T-helper 22 cell (primary cell): ENCODE results near the gene AKAP6.

Experiments used
- DNase-seq: peaks from one replicate; pipeline ENCODE4 v3.0.0-alpha.2; 2020; ENCODE audit warnings: low read depth

AKAP6 gene, protein sequence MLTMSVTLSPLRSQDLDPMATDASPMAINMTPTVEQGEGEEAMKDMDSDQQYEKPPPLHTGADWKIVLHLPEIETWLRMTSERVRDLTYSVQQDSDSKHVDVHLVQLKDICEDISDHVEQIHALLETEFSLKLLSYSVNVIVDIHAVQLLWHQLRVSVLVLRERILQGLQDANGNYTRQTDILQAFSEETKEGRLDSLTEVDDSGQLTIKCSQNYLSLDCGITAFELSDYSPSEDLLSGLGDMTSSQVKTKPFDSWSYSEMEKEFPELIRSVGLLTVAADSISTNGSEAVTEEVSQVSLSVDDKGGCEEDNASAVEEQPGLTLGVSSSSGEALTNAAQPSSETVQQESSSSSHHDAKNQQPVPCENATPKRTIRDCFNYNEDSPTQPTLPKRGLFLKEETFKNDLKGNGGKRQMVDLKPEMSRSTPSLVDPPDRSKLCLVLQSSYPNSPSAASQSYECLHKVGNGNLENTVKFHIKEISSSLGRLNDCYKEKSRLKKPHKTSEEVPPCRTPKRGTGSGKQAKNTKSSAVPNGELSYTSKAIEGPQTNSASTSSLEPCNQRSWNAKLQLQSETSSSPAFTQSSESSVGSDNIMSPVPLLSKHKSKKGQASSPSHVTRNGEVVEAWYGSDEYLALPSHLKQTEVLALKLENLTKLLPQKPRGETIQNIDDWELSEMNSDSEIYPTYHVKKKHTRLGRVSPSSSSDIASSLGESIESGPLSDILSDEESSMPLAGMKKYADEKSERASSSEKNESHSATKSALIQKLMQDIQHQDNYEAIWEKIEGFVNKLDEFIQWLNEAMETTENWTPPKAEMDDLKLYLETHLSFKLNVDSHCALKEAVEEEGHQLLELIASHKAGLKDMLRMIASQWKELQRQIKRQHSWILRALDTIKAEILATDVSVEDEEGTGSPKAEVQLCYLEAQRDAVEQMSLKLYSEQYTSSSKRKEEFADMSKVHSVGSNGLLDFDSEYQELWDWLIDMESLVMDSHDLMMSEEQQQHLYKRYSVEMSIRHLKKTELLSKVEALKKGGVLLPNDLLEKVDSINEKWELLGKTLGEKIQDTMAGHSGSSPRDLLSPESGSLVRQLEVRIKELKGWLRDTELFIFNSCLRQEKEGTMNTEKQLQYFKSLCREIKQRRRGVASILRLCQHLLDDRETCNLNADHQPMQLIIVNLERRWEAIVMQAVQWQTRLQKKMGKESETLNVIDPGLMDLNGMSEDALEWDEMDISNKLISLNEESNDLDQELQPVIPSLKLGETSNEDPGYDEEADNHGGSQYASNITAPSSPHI (N-terminal part only)

DNA sequence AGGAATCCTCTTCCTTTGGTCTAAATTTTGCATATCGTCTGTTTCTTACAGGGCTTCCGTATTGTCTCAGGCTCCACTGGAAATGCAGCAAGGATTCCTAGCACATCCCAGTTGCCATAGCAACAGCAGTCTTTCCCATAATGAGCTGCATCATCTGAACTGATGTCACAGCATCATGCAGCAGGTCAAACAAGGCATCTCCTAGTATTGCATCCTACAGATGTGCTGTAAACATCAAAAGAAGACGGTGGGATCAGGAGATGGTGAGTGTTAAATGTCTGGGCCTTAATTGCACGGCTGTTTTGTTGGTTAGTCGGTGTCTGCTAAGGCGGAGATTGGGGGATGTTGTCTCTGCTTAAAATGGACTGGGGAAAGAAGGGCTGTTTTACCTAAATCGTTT is at the start of gene AKAP6:
TSS of gene AKAP6 (plus strand) at position 153 of the 400 bp plus-strand sequence. CDS start 104,196 bp downstream, outside the sequence.
- no peak for DNase-seq

DNA sequence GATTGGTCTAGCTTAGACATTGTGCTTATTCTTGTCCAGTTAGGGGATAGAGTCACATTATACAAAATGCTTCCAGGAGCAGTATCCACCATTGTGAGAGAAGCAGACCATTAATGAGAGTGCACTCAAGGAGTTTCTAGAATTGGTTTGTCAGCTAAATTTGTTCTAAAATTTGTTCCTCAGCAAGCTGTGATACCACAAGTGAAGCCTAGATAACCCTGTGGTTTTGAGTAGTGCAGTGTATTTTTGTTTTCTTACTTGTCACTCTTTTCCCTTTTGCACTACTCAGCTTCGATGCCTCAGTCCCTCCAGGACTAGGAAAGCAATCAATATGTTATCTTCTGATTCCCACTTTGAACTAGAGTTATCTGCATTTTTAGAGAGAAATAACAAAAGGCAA is 42.5 kb upstream of the AKAP6 start:
- no peak for DNase-seq

DNA sequence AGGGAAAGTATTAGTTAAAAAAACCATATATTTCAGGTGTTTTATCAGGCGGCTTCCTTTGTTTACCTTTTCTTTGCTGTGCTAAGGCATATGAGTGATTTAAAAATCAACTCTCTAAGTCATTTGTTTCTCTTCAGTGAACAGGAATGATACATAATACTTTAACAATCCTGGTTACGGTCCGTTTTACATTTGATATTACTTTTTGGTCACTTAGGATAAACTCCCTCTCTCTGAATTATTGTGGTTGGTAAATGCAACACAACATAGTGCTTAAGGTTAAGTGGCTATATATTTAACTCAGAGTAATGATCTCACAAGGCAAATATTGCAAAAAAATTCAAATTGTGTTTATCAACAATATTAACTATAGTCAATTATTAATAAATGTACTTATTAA is 32.7 kb upstream of the AKAP6 start:
- no peak for DNase-seq

DNA sequence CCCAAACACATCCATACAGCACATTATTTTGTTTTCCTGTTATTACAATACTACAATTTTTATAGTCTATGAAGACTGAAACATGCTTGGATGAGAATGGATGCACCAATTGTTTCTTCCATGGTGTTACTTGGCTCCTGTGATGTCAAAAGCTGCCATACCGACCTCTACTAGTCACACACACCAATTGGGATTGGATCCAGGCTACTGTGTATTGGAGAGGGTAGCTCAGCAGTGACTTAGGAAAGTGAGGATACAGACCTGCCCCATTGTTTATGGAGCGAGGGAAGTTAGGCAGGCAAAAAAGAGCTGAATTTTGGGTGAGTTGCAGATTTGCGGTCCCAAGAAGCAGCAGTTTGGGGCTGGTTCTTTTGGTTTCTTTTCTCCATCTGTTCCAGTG is 30.8 kb upstream of the AKAP6 start:
- DNase-seq = no peak

DNA sequence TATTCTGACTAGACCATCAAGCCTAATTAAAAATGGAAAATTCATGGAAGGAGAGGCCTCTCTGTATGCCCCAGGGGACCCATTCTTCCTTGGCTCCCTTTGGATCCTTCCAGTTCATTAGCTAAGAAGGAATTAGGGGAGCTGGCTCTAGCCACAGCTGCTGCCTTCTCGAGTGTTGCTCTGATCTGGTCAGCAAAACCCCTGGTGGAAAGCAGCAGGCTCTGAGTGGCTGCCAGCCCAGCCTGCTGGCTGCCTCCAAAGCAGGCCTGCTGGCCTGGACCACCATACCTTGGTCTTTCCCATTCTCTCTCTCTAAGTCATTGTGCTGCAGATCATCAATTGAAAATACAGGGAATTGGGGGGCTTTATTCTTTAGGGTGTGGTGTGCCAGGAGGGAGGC is 29.0 kb upstream of the AKAP6 start:
- DNase-seq = no peak

DNA sequence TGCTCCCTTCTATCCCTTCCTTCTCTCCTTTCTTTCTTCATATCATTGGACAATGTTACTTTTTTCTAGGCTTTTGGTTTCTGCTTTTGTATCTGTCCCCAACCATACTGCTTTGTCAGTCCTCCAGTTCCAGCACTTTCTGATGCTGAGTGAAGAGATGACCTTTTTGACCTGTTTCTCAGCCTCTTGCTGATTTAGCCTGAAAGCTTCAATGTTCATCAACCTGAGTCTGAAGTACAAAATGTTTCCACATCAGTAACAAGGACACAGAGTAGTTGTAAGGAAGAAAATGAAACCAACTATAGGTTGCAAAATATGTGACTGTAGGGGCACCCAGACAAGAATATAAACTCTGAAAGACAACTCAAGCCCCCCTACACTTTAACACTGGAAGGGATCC is 25.2 kb upstream of the AKAP6 start:
- no peak for DNase-seq

DNA sequence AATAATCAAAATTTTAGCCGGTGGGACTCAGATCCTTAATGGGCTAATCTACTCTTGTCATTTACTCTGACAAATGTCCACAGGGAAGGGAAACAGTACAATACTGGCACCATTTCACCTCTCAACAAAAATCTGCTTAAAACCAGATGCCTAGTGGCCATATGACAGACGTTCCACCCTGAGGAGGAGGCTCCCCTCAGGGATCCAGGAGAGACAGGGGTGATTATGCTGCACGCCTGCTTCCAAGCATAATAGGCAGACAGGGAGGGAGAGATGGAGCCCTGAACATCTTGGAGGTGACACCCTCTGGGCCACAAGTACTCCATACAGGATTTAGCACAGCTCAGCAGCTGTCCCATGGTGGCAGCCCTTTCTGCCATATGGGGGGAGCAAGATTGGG is 24.8 kb upstream of the AKAP6 start:
- no peak for DNase-seq

DNA sequence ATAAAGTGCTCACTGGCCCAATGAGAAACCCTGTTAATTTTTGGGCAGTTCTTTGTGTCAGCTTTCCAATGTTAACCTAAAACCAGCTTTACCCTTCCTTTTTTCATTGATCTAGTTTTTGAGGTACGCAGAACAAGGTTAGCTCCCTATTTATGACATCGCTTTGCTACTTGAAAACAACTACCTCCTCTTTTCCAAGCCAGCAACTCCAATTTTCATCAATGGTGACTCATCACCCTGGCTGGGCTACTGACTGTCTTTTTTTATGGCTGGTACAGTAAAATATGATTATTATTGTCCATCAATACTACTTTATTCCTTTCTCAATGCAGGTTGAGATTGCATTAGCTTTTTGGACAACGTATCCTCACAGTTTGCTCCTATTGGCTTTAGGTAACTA is 22.5 kb upstream of the AKAP6 start:
- DNase-seq = no peak

DNA sequence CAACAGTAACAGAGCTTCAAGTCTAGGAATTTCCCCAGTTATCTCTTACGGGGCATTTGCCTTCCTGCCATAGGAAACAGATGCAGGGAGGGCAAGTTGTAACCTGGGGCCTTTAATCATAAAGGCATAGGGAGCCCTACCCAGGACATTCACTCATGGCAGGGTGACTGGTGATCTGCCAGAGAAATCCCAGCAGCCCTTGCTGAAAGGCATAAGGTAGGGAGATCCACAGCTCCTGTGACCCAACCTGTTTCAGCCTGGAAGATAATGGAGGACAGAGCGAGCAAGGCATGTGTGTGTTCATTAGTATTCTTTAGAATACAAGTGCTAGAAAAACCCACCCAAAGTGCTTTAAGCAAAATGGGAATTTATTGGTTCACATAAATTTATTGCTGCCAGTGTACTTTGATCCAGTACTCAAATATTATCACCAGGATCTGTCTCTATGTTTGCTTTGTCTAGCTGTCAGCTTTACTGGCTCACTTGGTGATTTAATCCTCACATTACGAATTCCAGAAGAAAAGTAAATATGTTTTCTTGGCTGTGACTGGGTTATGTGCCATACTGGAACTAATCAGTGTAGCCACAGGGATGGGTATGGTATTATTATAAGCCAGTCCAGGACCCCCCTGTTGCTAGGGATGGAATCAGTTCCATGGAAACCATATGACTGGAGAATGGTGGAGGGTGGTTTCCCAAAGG is 21.1 kb upstream of the AKAP6 start:
- no peak for DNase-seq

DNA sequence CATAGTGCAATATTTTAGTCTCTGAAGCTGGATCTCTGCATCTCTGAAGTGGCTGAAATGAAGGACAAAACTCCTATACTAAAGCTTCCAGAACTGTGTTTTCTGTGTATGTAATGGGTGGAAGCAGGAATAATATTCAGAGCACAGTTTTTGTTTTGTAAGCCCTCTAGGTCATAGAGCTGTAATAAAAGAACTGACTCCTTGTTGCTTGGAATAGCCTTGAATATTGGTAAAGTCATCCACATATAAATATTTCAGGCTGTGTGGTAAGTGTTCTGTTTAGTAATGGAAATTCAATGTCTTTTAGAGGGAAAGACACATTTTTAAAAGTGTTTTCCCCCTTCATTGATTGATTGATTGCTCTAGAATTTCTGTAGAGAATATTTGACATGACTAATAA is 18.2 kb upstream of the AKAP6 start:
- DNase-seq = no peak

DNA sequence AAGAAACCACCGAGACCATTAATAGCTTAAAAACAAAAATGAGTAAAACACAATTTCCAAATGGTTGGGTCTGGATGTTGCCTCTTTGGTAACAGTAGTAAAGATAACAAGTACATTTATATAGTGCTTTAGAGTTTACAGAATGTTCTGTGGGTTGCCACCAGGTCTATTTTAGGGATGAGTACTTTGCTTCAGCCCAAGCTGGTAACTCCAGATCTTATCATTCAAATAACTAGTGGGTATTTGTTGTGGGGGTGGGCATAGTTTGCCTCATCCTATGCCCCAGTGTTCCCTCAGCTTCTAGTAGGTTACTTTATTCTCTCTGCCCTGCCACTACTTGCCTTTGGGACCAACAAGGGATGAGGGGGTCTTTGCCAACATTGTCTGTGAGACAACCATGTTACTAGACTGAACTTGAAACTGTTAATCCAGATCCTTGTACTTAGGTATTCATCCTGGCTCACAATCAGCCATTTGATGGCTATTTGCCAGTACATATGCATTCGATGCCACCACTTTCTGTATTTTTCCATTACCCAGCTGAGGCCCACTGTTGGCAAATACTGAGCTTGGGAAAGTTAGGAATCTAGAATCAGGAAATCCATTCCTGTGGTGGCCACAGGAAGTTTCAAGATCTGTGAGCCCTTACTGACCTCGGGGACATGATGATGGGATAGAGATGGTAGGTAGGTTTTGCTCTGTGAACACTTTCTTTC is 17.6 kb upstream of the AKAP6 start:
- DNase-seq = no peak

DNA sequence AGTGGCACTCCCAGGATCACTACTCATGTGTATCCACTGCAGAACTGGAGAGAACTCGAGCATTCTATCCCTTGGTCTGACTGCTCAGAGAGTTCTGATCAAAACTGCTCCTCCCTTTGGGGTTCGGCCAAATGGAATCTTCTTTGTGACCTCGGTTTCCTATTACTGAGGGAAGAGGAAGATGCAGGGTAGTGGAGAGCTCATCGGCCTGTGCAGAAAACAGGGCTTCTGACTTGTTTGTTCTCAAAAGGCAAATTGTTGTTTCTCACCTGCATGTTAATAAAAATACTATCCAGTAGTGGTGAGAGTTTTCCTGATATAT is 17.1 kb upstream of the AKAP6 start:
- no peak for DNase-seq

DNA sequence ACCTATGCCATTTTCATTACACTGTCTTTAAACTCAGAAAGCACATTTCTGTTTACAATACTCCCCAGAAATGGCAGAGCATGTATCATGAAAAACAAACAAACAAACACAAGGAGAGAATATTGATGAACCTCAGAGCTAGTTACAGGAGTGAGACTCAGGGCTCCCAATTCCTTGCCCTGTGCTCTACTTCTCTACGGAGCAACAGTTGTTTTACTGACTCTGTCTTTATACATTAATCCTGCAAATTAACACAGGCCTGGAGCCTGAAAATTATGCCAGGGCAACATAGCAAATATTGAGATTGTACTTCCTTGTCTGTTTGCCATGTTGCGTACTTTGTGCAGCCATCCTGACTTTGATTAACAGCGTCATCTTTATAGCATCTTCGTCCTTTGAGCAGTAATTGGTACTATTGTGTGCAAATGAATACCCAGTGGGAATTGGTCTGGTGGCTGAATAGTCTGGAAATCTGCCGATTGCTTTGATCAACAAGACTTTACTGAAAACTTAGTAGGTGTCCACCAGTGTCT is 15.2 kb upstream of the AKAP6 start:
- no peak for DNase-seq

DNA sequence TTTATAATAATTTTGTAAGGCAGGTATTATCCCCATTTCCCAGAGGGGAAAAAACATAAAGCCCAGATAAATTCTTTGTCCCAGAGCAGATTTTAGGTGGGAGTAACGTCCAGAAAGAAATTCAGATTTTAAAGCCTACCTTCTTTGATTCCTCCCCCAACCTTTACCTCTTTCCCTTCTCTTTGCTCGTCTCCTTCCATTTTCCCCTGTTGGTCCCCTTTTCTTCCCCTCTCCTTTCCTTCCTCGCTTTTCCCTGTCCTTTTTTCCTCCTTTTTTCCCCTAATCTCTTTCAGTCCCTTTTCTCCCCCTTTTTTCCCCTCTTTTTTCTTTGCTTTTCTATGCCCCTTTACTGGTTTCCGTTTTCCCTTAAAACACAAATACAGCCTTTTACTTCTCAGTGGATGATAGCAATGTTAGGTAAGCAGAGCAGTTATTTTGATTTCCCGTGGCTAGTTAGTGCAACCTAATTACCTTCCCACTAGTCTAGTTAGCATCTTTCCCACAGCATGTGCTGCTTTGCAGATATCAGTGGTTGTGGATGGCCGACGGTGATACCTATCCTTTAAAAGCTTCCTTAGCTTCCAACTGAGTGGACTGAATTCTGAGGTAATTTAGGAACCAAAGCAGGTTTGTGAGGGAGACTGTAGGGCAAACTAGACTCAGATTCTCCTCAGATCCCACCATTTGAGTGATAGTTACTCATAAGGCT is 10.9 kb upstream of the AKAP6 start:
- DNase-seq = no peak

DNA sequence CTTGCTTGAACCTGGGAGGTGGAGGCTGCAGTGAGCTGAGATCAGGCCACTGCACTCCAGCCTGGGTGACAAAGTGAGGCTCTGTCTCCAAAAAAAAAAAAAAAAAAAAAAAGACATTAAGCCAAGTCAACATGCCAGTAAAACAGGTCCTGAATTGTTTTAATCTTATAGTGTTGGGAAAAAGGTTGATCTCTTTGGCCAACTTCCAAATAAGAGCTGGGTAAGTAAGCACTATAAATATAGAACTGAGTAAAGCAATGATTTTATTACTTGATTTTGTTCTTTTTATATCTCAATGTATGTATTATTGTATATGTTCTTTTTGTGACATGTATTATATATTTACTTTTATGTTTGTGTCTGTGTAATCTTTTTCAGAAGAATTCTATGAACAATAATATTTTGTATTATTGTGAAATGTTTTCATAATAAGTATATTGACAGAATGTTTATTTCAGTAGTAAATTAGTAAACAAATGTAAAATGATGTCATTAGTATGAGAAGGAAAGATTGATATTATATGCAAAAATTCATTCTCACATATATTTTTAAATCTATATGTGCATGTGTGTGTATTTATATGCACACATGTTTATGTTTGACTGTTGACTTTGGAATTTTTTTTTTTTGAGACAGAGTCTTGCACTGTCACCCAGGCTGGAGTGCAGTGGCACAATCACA is 9.6 kb upstream of the AKAP6 start:
- no peak for DNase-seq

DNA sequence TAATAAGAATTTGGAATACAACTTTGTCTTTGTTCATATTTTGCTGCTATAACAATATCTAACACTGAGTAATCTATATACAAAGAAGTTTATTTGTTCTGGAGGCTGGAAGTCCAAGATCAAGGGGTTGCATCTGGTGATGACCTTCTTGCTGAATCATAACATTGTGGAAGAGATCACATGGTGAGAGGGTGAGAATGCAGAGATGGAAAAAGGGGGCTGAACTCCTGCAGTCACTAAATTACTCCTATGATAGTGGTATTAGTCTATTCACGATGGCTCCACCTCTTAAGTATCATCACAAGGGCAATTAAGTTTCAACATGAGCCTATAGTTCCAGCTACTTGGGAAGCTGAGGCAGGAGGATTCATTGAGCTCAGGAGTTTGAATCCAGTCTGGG is 4.5 kb upstream of the AKAP6 start:
- DNase-seq = no peak

DNA sequence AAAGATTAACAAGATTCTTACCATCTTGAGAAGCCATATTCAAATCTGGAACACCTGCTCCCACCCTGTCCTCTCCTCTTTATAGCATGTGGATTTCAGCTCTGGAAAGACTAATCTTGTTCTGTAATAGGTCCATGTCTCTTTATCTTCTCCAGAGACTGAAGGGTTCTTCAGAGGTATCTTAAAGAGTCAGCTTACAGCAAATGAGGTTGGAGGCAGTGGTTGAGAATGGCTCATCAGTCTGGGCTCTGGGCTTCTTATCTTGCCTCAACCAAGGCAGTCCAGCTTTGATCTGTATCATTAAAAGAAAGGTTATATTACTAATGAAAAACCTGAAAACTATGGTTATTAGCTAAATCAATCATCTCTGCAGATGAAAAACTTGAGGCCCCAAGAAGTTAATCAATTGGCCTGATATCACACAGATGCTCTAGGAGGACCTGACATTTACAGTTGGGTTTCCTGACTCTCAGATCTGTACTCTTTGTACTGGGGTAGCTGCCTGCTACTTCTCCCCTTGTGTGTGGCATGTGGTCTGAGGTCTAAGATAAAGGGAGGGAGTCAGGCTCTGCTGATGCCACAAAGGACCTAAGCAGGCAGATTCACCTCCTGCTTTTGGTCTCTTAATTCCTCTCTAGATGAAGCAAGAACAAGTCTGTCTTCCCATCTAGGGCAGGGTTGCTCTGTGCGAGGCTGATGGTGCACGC is 1.7 kb upstream of the AKAP6 start:
- no peak for DNase-seq

DNA sequence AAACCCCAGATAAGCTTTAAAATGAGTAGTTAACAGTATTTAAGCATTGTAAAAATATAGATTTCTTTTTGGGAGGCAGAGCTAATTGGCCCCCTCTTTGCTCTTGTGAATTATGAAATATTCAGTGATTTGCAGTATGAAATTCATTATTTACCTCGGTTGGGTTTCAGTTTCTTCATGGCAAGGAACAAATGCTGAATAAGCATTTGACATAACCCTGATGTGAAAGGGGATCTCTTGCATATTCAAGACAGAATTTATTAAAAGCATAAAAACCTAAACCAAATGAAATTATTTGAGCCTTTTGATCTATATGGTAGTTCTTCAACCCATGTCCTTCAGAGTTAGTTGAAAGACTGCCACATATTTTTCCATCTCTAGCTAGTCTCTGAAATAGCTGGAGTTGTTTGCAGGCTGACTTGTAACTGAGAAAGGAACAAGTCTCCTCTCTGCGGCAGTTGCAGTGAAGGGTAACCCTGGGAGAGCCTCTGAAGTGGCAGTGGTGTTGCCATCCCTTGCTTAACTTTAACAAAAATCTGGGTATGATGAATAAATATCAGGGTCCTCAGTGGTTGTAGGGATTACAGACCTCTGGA is 690 bp downstream of the AKAP6 start:
- DNase-seq = no peak
